Astrocyte of the spinal cord (primary cell): ENCODE measurements around the gene NPDC1.

Source experiments
- DNase-seq: peaks from one replicate; pipeline ENCODE4 v3.0.0; 2011; ENCODE audit warnings: low read depth, low spot score
- H3K4me3 ChIP-seq: 2 replicates; pipeline ENCODE4 v1.5.1; 2011; ENCODE audit warnings: low read depth, mild to moderate bottlenecking, low read length, moderate library complexity
- in situ Hi-C: cut with HindIII; loops from 2 replicates; pipeline ENCODE4 v1.10.0; 2017; ENCODE audit warnings: low sequenced_read_pairs
- TF ChIP-seq, protein P1 (sequence below): IDR thresholded peaks from 2 replicates; pipeline ENCODE4 v1.5.1; 2012; ENCODE audit warnings: low read depth, mild to moderate bottlenecking, low read length, inconsistent platforms

Gene NPDC1

GRCh38 chr9:137039611-137040366 lies 6.2 kb downstream of the NPDC1 start:
- DNase-seq = no peak
- H3K4me3 ChIP-seq = no peak overlapping the region
- TF ChIP-seq, protein P1, sequence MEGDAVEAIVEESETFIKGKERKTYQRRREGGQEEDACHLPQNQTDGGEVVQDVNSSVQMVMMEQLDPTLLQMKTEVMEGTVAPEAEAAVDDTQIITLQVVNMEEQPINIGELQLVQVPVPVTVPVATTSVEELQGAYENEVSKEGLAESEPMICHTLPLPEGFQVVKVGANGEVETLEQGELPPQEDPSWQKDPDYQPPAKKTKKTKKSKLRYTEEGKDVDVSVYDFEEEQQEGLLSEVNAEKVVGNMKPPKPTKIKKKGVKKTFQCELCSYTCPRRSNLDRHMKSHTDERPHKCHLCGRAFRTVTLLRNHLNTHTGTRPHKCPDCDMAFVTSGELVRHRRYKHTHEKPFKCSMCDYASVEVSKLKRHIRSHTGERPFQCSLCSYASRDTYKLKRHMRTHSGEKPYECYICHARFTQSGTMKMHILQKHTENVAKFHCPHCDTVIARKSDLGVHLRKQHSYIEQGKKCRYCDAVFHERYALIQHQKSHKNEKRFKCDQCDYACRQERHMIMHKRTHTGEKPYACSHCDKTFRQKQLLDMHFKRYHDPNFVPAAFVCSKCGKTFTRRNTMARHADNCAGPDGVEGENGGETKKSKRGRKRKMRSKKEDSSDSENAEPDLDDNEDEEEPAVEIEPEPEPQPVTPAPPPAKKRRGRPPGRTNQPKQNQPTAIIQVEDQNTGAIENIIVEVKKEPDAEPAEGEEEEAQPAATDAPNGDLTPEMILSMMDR = no peak
- in situ Hi-C loops = loop anchor here (25.0 kb wide), 1 partner anchor 102 kb away; the partner anchor contains the start of genes C8G and FBXW5

DNA sequence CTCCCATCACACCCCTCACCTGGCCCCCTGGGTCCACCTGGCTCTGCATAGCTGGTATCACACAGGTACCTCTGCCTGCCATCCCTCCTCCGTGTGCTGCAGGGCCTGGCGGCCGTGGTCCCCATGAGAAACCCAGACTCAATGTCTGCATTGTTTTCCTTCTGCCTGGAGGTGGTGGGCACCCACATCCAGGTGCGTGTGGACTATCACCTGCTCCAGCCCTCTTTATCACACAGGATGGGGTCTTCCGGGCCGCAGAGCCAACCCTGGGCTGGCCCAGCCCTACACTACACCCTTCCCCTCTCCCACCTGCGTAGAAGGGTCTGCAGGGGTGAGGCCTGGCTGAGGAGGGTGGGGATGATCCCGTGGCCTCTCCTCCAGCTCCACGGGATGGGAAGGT lies 7.1 kb downstream of the NPDC1 start:
- DNase-seq = no peak
- TF ChIP-seq, protein P1 = no peak
- in situ Hi-C loops = loop anchor here (25.0 kb wide), 1 partner anchor 102 kb away; the partner anchor contains the start of genes C8G and FBXW5
- no peak overlapping the region for H3K4me3 ChIP-seq

DNA sequence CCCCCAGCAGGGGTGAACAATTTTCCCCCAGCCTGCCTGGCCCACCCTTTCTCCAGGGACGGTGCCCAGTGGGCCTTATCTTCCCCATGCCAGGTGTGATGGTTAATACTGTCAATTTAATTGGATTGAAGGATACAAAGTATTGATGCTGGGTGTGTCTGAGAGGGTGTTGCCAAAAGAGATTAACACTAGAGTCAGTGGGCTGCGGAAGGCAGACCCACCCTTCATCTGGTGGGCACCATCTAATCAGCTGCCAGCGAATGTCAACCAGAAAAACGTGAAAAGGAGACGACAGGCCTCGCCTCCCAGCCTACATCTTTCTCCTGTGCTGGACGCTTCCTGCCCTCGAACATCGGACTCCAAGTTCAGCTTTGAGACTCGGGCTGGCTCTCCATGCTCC lies 8.5 kb downstream of the NPDC1 start:
- no peak for DNase-seq
- in situ Hi-C loops = loop anchor here (25.0 kb wide), 1 partner anchor 100 kb away; the partner anchor contains the start of genes C8G and FBXW5
- TF ChIP-seq, protein P1 = no peak
- no peak overlapping the region for H3K4me3 ChIP-seq

DNA sequence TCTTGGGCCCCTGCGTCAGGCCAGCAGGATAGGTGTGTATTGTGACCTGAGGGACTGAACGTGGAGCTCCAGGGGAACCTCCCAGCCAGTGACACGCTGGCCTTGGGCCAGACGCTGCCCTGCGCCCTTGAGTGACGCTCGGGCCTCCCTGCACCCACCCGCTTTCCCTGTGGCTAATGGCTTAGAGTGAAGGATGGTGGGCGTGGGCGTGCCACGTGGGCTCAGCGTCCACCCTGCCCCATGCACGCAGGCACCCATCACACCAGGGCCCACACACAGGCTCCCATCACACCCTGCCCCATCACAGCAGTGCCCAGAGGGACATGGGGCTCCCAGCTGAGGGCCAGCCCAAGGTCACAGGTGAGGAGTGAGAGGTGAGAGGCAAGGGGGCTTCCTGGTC lies 8.9 kb downstream of the NPDC1 start:
- H3K4me3 ChIP-seq = no peak overlapping the region
- TF ChIP-seq, protein P1 = no peak
- no peak for DNase-seq
- in situ Hi-C loops = loop anchor here (25.0 kb wide), 1 partner anchor 100 kb away; the partner anchor contains the start of genes C8G and FBXW5

DNA sequence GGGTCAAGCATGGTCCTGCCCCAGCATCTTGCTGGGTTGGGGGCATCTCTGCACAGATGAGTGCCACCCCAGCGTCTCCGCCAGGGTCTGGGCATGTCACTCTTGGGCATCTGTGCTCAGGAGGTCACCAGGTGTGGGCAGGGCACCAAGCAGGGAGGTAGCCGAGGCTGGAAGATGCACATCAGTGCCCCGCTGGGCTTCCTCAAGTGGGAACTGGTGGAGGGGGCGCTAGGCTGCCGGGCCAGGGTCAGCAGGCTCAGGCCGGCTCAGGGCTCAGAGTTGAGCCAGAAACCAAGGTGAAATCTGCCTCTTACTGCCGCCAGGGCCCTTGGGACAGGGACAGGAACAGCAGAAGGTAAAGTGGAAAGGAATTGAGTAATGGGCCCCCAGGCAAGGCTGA lies 10.0 kb downstream of the NPDC1 start:
- TF ChIP-seq, protein P1 = no peak
- DNase-seq = no peak
- H3K4me3 ChIP-seq = no peak overlapping the region
- in situ Hi-C loops = loop anchor here (25.0 kb wide), 1 partner anchor 99 kb away; the partner anchor contains the start of genes C8G and FBXW5

DNA sequence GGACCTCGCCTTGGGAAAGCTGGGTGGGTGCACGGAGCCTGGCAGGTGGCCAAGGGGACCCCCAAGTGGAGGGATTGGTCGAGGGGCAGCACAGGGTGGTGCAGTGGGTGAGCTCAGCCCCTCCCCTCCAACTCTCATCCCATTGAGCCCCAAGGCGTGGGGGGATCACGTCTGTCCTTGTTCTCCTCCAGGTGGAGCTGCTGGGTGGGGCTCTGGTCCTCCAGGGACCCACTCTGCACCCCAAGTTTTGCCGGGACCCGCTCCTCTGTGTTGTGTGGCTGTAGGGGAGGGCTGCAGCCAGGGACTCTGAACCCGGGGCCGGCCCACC lies 10.5 kb downstream of the NPDC1 start:
- in situ Hi-C loops = loop anchor here (25.0 kb wide), 1 partner anchor 98 kb away; the partner anchor contains the start of genes C8G and FBXW5

More for the DNA sequence above, 10.5 kb downstream of the NPDC1 start:
- TF ChIP-seq, protein P1 = no peak
- no peak for DNase-seq
- no peak overlapping the region for H3K4me3 ChIP-seq
